ENCODE measurements around the gene CLIP2.

DNA sequence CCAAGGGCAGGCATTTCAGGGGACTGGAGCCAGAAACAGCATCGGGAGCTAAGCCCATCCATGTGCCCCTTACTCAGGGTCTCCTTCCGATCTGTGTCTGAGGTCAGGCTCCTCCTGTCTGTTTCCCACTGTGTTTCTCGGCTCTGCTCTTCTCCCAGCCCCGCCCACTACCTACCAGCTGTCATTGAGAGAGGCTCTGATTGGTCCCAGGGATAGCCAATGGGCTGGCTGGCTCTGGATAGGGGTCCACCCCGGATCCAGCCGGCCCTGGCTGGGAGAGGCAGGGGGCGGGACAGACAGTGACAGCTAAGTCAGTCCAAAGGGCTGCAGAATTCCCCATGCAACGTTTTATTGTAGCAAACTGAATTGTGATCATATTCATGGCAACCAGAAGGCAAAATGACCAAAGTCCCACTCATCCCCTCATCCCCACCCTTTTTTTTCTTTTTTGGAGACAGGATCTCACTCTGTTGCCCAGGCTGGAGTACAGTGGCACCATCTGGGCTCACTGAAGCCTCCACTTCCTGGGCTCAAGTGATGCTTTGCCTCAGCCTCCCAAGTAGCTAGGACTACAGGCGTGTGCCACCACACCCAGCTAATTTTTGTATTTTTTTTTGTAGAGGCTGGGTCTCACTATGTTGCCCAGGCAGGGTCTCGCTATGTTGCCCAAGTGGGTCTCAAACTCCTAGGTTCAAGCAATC, 76.3 kb downstream of the CLIP2 start:
- TF ChIP-seq RARB (CRISPR knock-in tag; IDR thresholded peaks at IDR 0.05): no peak
- TF ChIP-seq TOX (CRISPR knock-in tag; IDR thresholded peaks at IDR 0.05; ENCODE audit: borderline replicate concordance): no peak
- TF ChIP-seq CSDC2 (CRISPR knock-in tag; IDR thresholded peaks at IDR 0.05): no peak
- no peak for TF ChIP-seq ZFP3 (CRISPR knock-in tag; IDR thresholded peaks at IDR 0.05)
- no peak for TF ChIP-seq ZC3H10 (CRISPR knock-in tag; IDR thresholded peaks at IDR 0.05)
- TF ChIP-seq ZNF8 (CRISPR knock-in tag; IDR thresholded peaks at IDR 0.05): no peak
- TF ChIP-seq BACH2 (CRISPR knock-in tag; IDR thresholded peaks at IDR 0.05; ENCODE audit: borderline replicate concordance): no peak
- TF ChIP-seq ISL1 (CRISPR knock-in tag; IDR thresholded peaks at IDR 0.05): no peak
- TF ChIP-seq, protein P1, sequence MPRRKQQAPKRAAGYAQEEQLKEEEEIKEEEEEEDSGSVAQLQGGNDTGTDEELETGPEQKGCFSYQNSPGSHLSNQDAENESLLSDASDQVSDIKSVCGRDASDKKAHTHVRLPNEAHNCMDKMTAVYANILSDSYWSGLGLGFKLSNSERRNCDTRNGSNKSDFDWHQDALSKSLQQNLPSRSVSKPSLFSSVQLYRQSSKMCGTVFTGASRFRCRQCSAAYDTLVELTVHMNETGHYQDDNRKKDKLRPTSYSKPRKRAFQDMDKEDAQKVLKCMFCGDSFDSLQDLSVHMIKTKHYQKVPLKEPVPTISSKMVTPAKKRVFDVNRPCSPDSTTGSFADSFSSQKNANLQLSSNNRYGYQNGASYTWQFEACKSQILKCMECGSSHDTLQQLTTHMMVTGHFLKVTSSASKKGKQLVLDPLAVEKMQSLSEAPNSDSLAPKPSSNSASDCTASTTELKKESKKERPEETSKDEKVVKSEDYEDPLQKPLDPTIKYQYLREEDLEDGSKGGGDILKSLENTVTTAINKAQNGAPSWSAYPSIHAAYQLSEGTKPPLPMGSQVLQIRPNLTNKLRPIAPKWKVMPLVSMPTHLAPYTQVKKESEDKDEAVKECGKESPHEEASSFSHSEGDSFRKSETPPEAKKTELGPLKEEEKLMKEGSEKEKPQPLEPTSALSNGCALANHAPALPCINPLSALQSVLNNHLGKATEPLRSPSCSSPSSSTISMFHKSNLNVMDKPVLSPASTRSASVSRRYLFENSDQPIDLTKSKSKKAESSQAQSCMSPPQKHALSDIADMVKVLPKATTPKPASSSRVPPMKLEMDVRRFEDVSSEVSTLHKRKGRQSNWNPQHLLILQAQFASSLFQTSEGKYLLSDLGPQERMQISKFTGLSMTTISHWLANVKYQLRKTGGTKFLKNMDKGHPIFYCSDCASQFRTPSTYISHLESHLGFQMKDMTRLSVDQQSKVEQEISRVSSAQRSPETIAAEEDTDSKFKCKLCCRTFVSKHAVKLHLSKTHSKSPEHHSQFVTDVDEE (CRISPR knock-in tag; IDR thresholded peaks at IDR 0.05): no peak
- no peak for TF ChIP-seq ARNTL (CRISPR knock-in tag; IDR thresholded peaks at IDR 0.05; ENCODE audit: borderline replicate concordance, low read depth)

All from SK-N-SH treated with all-trans-retinoic acid at 6 μM for 48 hours (cell line).